Keratinocyte (primary cell): ENCODE data around the gene OPRL1. TPM values are rescaled to one million over a fixed set of nuclear protein-coding genes. Genes with fewer than 3 reads are reported as not detected.
A peak's percentile ranks its signal among the peaks of the same experiment; 100 is the strongest.

ENCODE experiments used
- DNase-seq: peaks from one replicate; pipeline ENCODE4 v3.0.0-alpha.2; 2011; ENCODE audit warnings: low read depth, missing footprints, low spot score
- FAIRE-seq: peaks from 2 replicates; lab custom pipeline; 2011; peaks lifted over from hg19 to GRCh38; lab: Jason Lieb, UNC
- H2AFZ ChIP-seq: 2 replicates; pipeline ENCODE4 v1.6.0; 2012; ENCODE audit warnings: low read length, control low read depth, inconsistent platforms; ENCODE audit not compliant: control insufficient read depth
- H3K27ac ChIP-seq: 2 replicates; pipeline ENCODE4 v1.5.1; 2011; ENCODE audit warnings: low read length; ENCODE audit not compliant: control insufficient read depth, insufficient read depth
- H3K27me3 ChIP-seq: 3 replicates; pipeline ENCODE4 v1.6.0; 2011; ENCODE audit warnings: low read length; ENCODE audit not compliant: control insufficient read depth, insufficient read depth; ENCODE audit errors: extremely low read depth
- H3K36me3 ChIP-seq, 2 experiments: 2 replicates in 1 of 2; 3 replicates in 1 of 2; pipeline ENCODE4 v1.5.1; 2011; ENCODE audit warnings: low read length in 2 of 2, mild to moderate bottlenecking in 1 of 2; ENCODE audit not compliant: control insufficient read depth in 2 of 2, insufficient read depth in 2 of 2; ENCODE audit errors: extremely low read depth in 1 of 2
- H3K4me1 ChIP-seq: 3 replicates; pipeline ENCODE4 v1.5.1; 2011; ENCODE audit warnings: low read length; ENCODE audit not compliant: control insufficient read depth, insufficient read depth; ENCODE audit errors: extremely low read depth
- H3K4me2 ChIP-seq: 3 replicates; pipeline ENCODE4 v1.6.0; 2011; ENCODE audit warnings: low read depth, low read length; ENCODE audit not compliant: control insufficient read depth, insufficient read depth; ENCODE audit errors: extremely low read depth
- H3K4me3 ChIP-seq, 3 experiments: fragments of 200-600 bp in 1 of 3; sonication (generic) in 1 of 3; 2 replicates in 2 of 3; 3 replicates in 1 of 3; pipeline ENCODE4 v1.5.1; 2011 to 2016; ENCODE audit warnings: low read length in 3 of 3, mild to moderate bottlenecking in 3 of 3, control low read depth in 2 of 3, inconsistent platforms in 1 of 3, low read depth in 1 of 3, mixed read lengths in 1 of 3, mixed run types in 1 of 3, moderate library complexity in 1 of 3; ENCODE audit not compliant: control insufficient read depth in 2 of 3, insufficient read depth in 2 of 3; ENCODE audit errors: extremely low read depth in 1 of 3
- H3K79me2 ChIP-seq: 2 replicates; pipeline ENCODE4 v1.6.0; 2012; ENCODE audit warnings: low read length; ENCODE audit not compliant: control insufficient read depth, insufficient read depth
- H3K9ac ChIP-seq: 3 replicates; pipeline ENCODE4 v1.6.0; 2011; ENCODE audit warnings: low read length; ENCODE audit not compliant: control insufficient read depth, insufficient read depth; ENCODE audit errors: extremely low read depth
- H3K9me1 ChIP-seq: 3 replicates; pipeline ENCODE4 v1.6.0; 2011; ENCODE audit warnings: low read length; ENCODE audit not compliant: control insufficient read depth, insufficient read depth; ENCODE audit errors: extremely low read depth
- H3K9me3 ChIP-seq: 2 replicates; pipeline ENCODE4 v1.5.1; 2012; ENCODE audit warnings: low read depth, low read length; ENCODE audit not compliant: control insufficient read depth
- H4K20me1 ChIP-seq: 3 replicates; pipeline ENCODE4 v1.6.0; 2011; ENCODE audit warnings: low read length; ENCODE audit not compliant: control insufficient read depth, insufficient read depth; ENCODE audit errors: extremely low read depth
- EZH2 ChIP-seq: IDR thresholded peaks from one replicate; pipeline ENCODE4 v1.6.1; 2012; ENCODE audit warnings: inconsistent platforms, mild to moderate bottlenecking, low read length, moderate library complexity
- dilution Hi-C: fragments of 300-500 bp; cut with MboI; formaldehyde crosslinking; loops from one replicate; pipeline ENCODE4 v1.7.0; 2020; ENCODE audit warnings: low sequenced_read_pairs; ENCODE audit not compliant: extremely low pct_ligation_motif_present
- polyA plus RNA-seq, 5 experiments: library from polyadenylated mRNA; depleted of rRNA in 3 of 5; stranded (reverse) in 3 of 5; stranded (forward) in 1 of 5; unstranded in 1 of 5; fragments of >200 nt; gene quantifications; 1 replicate in 1 of 5; 2 replicates in 3 of 5; 3 replicates in 1 of 5; pipeline versions ENCODE4 v1.2.1 to v1.2.3, GENCODE V29; 2011 to 2012; ENCODE audit warnings: missing spikeins in 2 of 5, low read depth in 1 of 5, low replicate concordance in 1 of 5
- TF ChIP-seq, protein P1 (sequence below), 3 experiments: IDR thresholded peaks in 1 of 3; conservative IDR thresholded peaks in 1 of 3; optimal IDR thresholded peaks in 1 of 3; 2 replicates in 2 of 3; 3 replicates in 1 of 3; pipeline versions ENCODE3 to v1.5.1; 2011; ENCODE audit warnings: low read length in 3 of 3, mild to moderate bottlenecking in 3 of 3, moderate library complexity in 2 of 3, control low read depth in 1 of 3, inconsistent platforms in 1 of 3; ENCODE audit not compliant: insufficient read depth in 2 of 3; ENCODE audit errors: extremely low read depth in 1 of 3

The OPRL1 gene
- polyA plus RNA-seq, 1 donor (not counting 4 experiments of a cell fraction or from before 2014, with no cell fraction given) = 0.25 TPM

DNA sequence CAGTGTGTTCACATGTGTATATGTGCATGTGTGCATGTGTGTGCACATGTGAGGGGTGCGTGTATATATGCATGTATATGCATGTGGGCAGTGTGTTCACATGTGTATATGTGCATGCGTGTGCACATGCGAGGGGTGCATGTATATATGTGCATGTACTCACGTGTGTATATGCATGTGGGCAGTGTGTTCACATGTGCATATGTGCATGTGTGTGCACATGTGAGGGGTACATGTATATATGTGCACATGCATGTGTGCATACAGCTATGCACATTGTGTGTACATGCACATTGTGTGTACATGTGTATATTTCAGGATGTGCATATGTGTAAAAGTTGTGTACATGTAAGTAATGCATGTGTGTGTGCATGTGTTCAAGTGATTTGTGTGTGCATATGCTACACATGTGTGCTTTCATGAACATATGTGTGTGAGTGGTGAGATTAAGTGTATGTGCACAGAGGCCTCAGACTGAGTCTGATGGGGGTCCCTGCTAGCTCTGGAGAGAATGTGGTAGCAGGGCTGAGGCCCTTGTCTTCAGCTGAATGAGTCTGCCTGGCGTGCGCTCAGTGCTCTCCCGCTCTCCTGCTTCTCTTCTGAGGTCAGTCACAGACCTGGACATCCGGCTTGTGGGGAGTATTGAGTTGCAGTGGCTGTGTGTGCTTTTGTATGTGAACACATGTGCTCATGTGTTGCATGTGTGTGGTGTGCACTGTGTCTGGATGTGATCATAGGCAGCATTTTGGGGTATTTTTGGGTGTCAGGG lies 64.4 kb downstream of the OPRL1 start:
- Histone ChIP-seq H3K27me3 (peaks cover 3% of the 10 kb centered on the region), H3K4me1 (no peaks in the 10 kb centered on the region), H3K79me2 (no peaks in the 10 kb centered on the region), H3K27ac (no peak overlapping the region), H3K9me1 (no peaks in the 10 kb centered on the region), H3K36me3 (no peaks in the 10 kb centered on the region), H3K4me3 (no peak overlapping the region), H3K9ac (no peak overlapping the region), H4K20me1 (no peaks in the 10 kb centered on the region), H3K4me2 (no peak overlapping the region), H3K9me3 (peaks cover 10% of the 10 kb centered on the region), H2AFZ (no peak overlapping the region)
- DNase-seq = no peak
- FAIRE-seq = no peak
- dilution Hi-C loops = no loop called here
- TF ChIP-seq, protein P1, sequence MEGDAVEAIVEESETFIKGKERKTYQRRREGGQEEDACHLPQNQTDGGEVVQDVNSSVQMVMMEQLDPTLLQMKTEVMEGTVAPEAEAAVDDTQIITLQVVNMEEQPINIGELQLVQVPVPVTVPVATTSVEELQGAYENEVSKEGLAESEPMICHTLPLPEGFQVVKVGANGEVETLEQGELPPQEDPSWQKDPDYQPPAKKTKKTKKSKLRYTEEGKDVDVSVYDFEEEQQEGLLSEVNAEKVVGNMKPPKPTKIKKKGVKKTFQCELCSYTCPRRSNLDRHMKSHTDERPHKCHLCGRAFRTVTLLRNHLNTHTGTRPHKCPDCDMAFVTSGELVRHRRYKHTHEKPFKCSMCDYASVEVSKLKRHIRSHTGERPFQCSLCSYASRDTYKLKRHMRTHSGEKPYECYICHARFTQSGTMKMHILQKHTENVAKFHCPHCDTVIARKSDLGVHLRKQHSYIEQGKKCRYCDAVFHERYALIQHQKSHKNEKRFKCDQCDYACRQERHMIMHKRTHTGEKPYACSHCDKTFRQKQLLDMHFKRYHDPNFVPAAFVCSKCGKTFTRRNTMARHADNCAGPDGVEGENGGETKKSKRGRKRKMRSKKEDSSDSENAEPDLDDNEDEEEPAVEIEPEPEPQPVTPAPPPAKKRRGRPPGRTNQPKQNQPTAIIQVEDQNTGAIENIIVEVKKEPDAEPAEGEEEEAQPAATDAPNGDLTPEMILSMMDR (optimal IDR thresholded peaks at IDR 0.05 in 1 of 3, IDR thresholded peaks at IDR 0.05 in 1 of 3, conservative IDR thresholded peaks at IDR 0.05 in 1 of 3; ENCODE audit: extremely low read depth in 1 of 3, insufficient read depth in 2 of 3, low read length in 3 of 3) = no peak
- no peak for TF ChIP-seq EZH2

DNA sequence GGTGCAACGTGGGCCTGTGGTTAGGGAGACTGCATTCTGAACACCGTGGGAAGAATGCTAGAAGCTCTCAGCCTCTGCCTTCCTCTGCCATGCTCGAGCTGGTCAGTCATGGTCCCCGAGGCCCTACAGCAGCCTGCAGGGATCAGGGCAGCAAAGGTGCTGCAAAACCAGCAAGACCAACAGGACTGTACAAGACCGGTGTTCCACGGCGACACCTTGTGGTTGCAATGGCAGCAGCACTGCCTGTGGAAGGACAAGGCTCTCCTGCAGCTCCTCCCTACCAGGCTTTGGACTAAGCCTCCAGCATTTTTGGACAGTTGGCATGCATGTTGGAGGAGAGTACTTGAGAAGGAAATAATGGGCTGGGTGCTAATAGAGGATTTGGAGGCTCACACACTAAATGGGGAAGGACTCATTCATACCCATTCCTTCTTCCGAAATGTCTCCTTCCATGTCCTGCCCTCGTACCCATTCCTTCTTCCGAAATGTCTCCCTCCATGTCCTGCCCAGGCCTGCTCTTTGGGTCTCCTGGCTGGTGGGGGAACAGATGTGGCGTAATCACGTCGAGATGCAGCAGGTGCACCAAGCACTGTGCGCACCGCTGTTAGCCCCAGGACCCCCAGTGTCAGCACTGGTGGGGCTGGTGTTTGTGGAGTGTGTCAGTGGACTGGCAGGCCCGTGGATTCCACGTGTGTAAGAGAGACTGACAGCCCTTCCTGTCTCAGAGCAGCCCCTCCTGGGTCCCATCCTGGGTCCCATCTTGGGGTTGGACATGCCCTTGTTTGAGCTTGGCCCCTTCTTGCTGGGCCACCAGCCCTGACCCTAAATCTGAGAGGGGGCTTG lies 65.8 kb downstream of the OPRL1 start:
- Histone ChIP-seq H3K27me3 (peaks cover 2% of the 10 kb centered on the region), H2AFZ (no peak overlapping the region), H3K9me1 (no peaks in the 10 kb centered on the region), H4K20me1 (no peaks in the 10 kb centered on the region), H3K9me3 (peaks cover 16% of the 10 kb centered on the region), H3K4me3 (no peak overlapping the region), H3K79me2 (no peaks in the 10 kb centered on the region), H3K4me1 (no peaks in the 10 kb centered on the region), H3K4me2 (no peak overlapping the region), H3K36me3 (no peaks in the 10 kb centered on the region), H3K27ac (no peak overlapping the region), H3K9ac (no peak overlapping the region)
- FAIRE-seq (no peak), DNase-seq (no peak)
- no peak for TF ChIP-seq EZH2
- TF ChIP-seq, protein P1 (optimal IDR thresholded peaks at IDR 0.05 in 1 of 3, IDR thresholded peaks at IDR 0.05 in 1 of 3, conservative IDR thresholded peaks at IDR 0.05 in 1 of 3; ENCODE audit: extremely low read depth in 1 of 3, insufficient read depth in 2 of 3, low read length in 3 of 3) = peak; percentile 13 to 48 (median 26)
- dilution Hi-C loops = no loop called here
